ENCODE results near the gene FAM53B.

The FAM53B gene

GRCh38 chr10:124659380-124659779, 84.8 kb downstream of the FAM53B start:
- Histone ChIP-seq H3K27me3 (ENCODE audit: control insufficient read depth, insufficient read depth, low read length) (no peaks in the 10 kb centered on the region), H3K4me1 (ENCODE audit: control insufficient read depth, insufficient read depth, low read length) (no peaks in the 10 kb centered on the region), H3K4me3 (ENCODE audit: low read length) (no peak overlapping the region), H3K36me3 (ENCODE audit: control insufficient read depth, insufficient read depth, low read length) (no peaks in the 10 kb centered on the region), H3K9me3 (ENCODE audit: control insufficient read depth, insufficient read depth, low read length) (no peaks in the 10 kb centered on the region), H3K27ac (ENCODE audit: low read length) (no peak overlapping the region)
- DNase-seq (ENCODE audit: low read depth, low spot score) = no peak
- no CpG with 5 or more reads among the region's 2 CpGs for WGBS (ENCODE audit: insufficient coverage, insufficient read length)

- H3K4me1 ChIP-seq (ENCODE audit: control insufficient read depth, insufficient read depth, low read length) = no peaks in the 10 kb centered on the region
These were observed 85.5 kb downstream of the FAM53B start for GRCh38 chr10:124658591-124659242.

GRCh38 chr10:124657806-124658205, 86.4 kb downstream of the FAM53B start:
- H3K9me3 ChIP-seq (ENCODE audit: control insufficient read depth, insufficient read depth, low read length) = no peaks in the 10 kb centered on the region
- no peaks in the 10 kb centered on the region for H3K4me1 ChIP-seq (ENCODE audit: control insufficient read depth, insufficient read depth, low read length)
- H3K27me3 ChIP-seq (ENCODE audit: control insufficient read depth, insufficient read depth, low read length) = no peaks in the 10 kb centered on the region
- WGBS (ENCODE audit: insufficient coverage, insufficient read length) = no CpG with 5 or more reads among the region's 9 CpGs
- DNase-seq (ENCODE audit: low read depth, low spot score) = no peak
- no peaks in the 10 kb centered on the region for H3K36me3 ChIP-seq (ENCODE audit: control insufficient read depth, insufficient read depth, low read length)
- no peak overlapping the region for H3K27ac ChIP-seq (ENCODE audit: low read length)
- H3K4me3 ChIP-seq (ENCODE audit: low read length) = no peak overlapping the region

More at GRCh38 chr10:124658591-124659242, 85.5 kb downstream of the FAM53B start:
- H3K9me3 ChIP-seq (ENCODE audit: control insufficient read depth, insufficient read depth, low read length) = no peaks in the 10 kb centered on the region
- H3K27ac ChIP-seq (ENCODE audit: low read length) = no peak overlapping the region
- no CpG with 5 or more reads among the region's 12 CpGs for WGBS (ENCODE audit: insufficient coverage, insufficient read length)
- no peaks in the 10 kb centered on the region for H3K36me3 ChIP-seq (ENCODE audit: control insufficient read depth, insufficient read depth, low read length)
- no peak overlapping the region for H3K4me3 ChIP-seq (ENCODE audit: low read length)
- no peaks in the 10 kb centered on the region for H3K27me3 ChIP-seq (ENCODE audit: control insufficient read depth, insufficient read depth, low read length)
- no peak for DNase-seq (ENCODE audit: low read depth, low spot score)

DNA sequence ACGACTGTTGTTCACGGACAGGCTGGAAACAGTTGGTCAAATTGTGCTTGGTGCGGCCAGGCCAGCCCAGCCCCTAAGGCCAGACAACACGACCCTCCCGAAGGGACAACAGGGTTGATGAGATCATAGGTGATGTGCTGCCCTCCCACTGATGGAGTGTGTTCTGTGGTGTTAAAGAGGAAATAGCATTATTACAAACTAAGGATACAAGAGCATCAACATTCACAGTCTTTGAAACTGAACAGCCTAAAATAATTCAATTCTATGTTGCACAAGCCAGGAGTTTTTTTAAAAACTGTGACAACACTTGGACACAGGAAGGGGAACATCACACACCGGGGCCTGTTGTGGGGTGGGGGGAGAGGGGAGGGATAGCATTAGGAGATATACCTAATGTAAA, 87.6 kb downstream of the FAM53B start:
- no peaks in the 10 kb centered on the region for H3K36me3 ChIP-seq (ENCODE audit: control insufficient read depth, insufficient read depth, low read length)
- WGBS (ENCODE audit: insufficient coverage, insufficient read length) = no CpG with 5 or more reads among the region's 6 CpGs
- no peaks in the 10 kb centered on the region for H3K27me3 ChIP-seq (ENCODE audit: control insufficient read depth, insufficient read depth, low read length)
- no peaks in the 10 kb centered on the region for H3K9me3 ChIP-seq (ENCODE audit: control insufficient read depth, insufficient read depth, low read length)
- no peak for DNase-seq (ENCODE audit: low read depth, low spot score)
- H3K27ac ChIP-seq (ENCODE audit: low read length) = no peak overlapping the region
- peaks cover under 1% of the 10 kb centered on the region for H3K4me1 ChIP-seq (ENCODE audit: control insufficient read depth, insufficient read depth, low read length)
- H3K4me3 ChIP-seq (ENCODE audit: low read length) = no peak overlapping the region

DNA sequence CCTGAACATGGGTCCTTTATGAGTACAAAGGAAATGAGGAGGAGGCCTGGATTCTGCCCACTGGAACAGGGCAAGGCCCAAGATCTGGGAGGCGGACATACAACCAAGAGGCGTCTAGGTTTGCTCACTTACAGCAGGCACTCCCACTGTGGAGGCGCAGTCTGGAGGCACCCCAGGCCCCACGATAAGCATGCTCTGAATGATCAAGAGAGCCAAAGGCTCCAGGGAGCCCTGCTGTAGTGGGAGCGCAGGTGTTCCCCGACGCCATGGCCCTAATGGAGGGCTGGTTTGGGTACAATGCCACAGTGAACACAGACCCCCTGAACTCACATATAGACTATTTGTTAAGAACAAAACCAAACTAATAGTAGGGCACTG, 88.1 kb downstream of the FAM53B start:
- no peaks in the 10 kb centered on the region for H3K9me3 ChIP-seq (ENCODE audit: control insufficient read depth, insufficient read depth, low read length)
- no peak overlapping the region for H3K4me3 ChIP-seq (ENCODE audit: low read length)
- no peaks in the 10 kb centered on the region for H3K36me3 ChIP-seq (ENCODE audit: control insufficient read depth, insufficient read depth, low read length)
- H3K27me3 ChIP-seq (ENCODE audit: control insufficient read depth, insufficient read depth, low read length) = no peaks in the 10 kb centered on the region
- H3K4me1 ChIP-seq (ENCODE audit: control insufficient read depth, insufficient read depth, low read length) = peaks cover 5% of the 10 kb centered on the region
- no CpG with 5 or more reads among the region's 7 CpGs for WGBS (ENCODE audit: insufficient coverage, insufficient read length)
- no peak for DNase-seq (ENCODE audit: low read depth, low spot score)
- no peak overlapping the region for H3K27ac ChIP-seq (ENCODE audit: low read length)

DNA sequence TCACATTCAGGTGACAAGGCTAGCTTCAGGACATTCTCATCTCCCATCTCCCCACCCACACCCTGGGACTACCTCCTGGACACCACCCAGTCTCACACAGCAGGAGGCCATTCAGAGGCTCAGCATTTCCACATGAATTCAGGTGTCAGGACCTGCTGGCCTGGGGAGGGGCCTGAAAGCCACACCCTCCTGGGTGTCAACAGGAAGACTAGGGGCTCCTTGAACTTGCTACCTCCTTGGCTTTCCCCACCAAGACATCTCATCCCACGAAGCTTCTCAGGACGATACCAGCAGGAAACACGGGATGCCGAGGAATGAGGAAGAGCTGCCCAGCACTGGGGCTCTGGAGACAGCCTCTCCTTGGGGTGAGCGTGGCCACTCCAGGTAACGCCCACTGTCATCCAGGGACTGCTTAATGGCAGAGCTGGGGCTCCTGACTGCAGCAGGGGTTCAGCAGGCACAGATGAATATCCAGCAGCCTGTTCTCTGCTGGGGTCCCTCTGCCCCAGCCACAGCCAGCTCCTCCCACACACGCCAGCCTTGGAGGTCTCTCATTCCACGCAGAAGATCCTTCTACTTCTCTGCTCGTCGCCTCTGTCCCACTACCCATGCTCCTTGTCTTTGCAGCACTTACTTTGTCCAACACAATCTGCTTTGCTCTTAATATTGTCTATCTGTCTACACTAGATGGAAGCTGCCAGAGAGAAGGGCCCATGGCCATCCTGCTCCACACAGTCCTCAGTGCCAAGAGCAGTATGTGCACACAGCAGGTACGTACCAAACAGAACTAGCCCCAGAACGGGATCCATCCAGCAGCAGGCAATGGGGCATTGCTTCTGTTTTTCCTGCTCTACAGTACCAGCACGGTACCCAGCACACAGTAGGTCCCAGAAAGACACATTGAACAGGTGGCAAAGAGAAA, 88.7 kb downstream of the FAM53B start:
- no peaks in the 10 kb centered on the region for H3K27me3 ChIP-seq (ENCODE audit: control insufficient read depth, insufficient read depth, low read length)
- no peaks in the 10 kb centered on the region for H3K9me3 ChIP-seq (ENCODE audit: control insufficient read depth, insufficient read depth, low read length)
- no peak for DNase-seq (ENCODE audit: low read depth, low spot score)
- H3K4me3 ChIP-seq (ENCODE audit: low read length) = no peak overlapping the region
- peaks cover 8% of the 10 kb centered on the region for H3K4me1 ChIP-seq (ENCODE audit: control insufficient read depth, insufficient read depth, low read length)
- no peak overlapping the region for H3K27ac ChIP-seq (ENCODE audit: low read length)
- no peaks in the 10 kb centered on the region for H3K36me3 ChIP-seq (ENCODE audit: control insufficient read depth, insufficient read depth, low read length)
- WGBS (ENCODE audit: insufficient coverage, insufficient read length) = no CpG with 5 or more reads among the region's 13 CpGs

DNA sequence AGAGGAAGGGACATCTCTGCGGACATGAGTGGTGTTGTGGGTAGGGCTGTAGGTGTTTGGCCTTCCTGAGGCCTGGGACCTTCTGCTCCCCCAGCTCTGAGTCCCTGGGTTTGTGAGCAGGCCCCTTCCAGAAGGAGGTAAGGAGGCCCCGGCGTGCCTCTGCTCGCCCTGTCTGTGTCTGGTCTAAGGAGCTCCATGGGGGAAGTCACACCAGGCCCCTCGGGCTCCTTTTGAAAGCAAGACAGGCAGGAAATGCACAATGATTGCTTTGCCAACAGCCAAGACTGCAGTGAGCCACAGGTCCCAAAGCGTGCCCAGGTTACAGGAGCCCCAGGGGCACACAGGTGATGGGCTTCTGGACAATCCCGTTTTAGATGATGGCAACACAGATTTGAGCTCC, 89.5 kb downstream of the FAM53B start:
- no peaks in the 10 kb centered on the region for H3K9me3 ChIP-seq (ENCODE audit: control insufficient read depth, insufficient read depth, low read length)
- H3K4me1 ChIP-seq (ENCODE audit: control insufficient read depth, insufficient read depth, low read length) = peaks cover 10% of the 10 kb centered on the region
- DNase-seq (ENCODE audit: low read depth, low spot score) = no peak
- H3K27me3 ChIP-seq (ENCODE audit: control insufficient read depth, insufficient read depth, low read length) = no peaks in the 10 kb centered on the region
- no peaks in the 10 kb centered on the region for H3K36me3 ChIP-seq (ENCODE audit: control insufficient read depth, insufficient read depth, low read length)
- H3K27ac ChIP-seq (ENCODE audit: low read length) = no peak overlapping the region
- H3K4me3 ChIP-seq (ENCODE audit: low read length) = no peak overlapping the region
- no CpG with 5 or more reads among the region's 7 CpGs for WGBS (ENCODE audit: insufficient coverage, insufficient read length)

GRCh38 chr10:124653811-124654651, 90.1 kb downstream of the FAM53B start:
- H3K27ac ChIP-seq (ENCODE audit: low read length) = no peak overlapping the region
- peaks cover 12% of the 10 kb centered on the region for H3K4me1 ChIP-seq (ENCODE audit: control insufficient read depth, insufficient read depth, low read length)
- no peaks in the 10 kb centered on the region for H3K36me3 ChIP-seq (ENCODE audit: control insufficient read depth, insufficient read depth, low read length)
- no peak overlapping the region for H3K4me3 ChIP-seq (ENCODE audit: low read length)
- H3K27me3 ChIP-seq (ENCODE audit: control insufficient read depth, insufficient read depth, low read length) = no peaks in the 10 kb centered on the region
- no peak for DNase-seq (ENCODE audit: low read depth, low spot score)
- WGBS (ENCODE audit: insufficient coverage, insufficient read length) = no CpG with 5 or more reads among the region's 17 CpGs
- H3K9me3 ChIP-seq (ENCODE audit: control insufficient read depth, insufficient read depth, low read length) = no peaks in the 10 kb centered on the region

GRCh38 chr10:124653311-124653710, 90.9 kb downstream of the FAM53B start:
- WGBS (ENCODE audit: insufficient coverage, insufficient read length) = no CpG with 5 or more reads among the region's 7 CpGs
- Histone ChIP-seq H3K9me3 (ENCODE audit: control insufficient read depth, insufficient read depth, low read length) (no peaks in the 10 kb centered on the region), H3K27ac (ENCODE audit: low read length) (no peak overlapping the region), H3K36me3 (ENCODE audit: control insufficient read depth, insufficient read depth, low read length) (no peaks in the 10 kb centered on the region), H3K4me3 (ENCODE audit: low read length) (no peak overlapping the region), H3K27me3 (ENCODE audit: control insufficient read depth, insufficient read depth, low read length) (no peaks in the 10 kb centered on the region), H3K4me1 (ENCODE audit: control insufficient read depth, insufficient read depth, low read length) (peaks cover 12% of the 10 kb centered on the region)
- DNase-seq (ENCODE audit: low read depth, low spot score) = no peak

DNA sequence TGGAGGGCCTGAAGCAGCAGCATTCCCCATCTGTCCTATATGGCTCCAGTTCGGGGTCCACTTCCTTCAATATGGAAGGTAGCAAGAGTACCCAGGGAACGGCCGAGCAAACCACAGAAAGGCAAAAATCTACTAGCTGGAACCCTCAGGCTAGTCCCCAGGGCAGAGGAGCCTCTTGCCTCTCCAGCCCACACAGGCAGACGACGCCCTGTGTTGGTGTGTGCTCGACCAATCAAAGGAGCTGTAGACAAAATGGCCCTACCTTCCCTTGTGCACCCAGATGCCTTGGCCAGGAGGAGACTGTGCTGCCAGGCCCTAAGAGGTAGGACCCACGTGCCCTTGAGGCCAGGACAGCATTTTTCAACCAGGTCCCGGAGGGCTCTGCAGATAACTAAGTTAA, 91.5 kb downstream of the FAM53B start:
- Histone ChIP-seq H3K27ac (ENCODE audit: low read length) (no peak overlapping the region), H3K27me3 (ENCODE audit: control insufficient read depth, insufficient read depth, low read length) (no peaks in the 10 kb centered on the region), H3K36me3 (ENCODE audit: control insufficient read depth, insufficient read depth, low read length) (no peaks in the 10 kb centered on the region), H3K4me3 (ENCODE audit: low read length) (no peak overlapping the region), H3K9me3 (ENCODE audit: control insufficient read depth, insufficient read depth, low read length) (no peaks in the 10 kb centered on the region), H3K4me1 (ENCODE audit: control insufficient read depth, insufficient read depth, low read length) (peaks cover 12% of the 10 kb centered on the region)
- no peak for DNase-seq (ENCODE audit: low read depth, low spot score)
- WGBS (ENCODE audit: insufficient coverage, insufficient read length) = no CpG with 5 or more reads among the region's 8 CpGs
